ENCODE data around the gene CATSPER1.
"Not testable (repeated sequence)": the region's sequence is repeated elsewhere in the genome, so short reads cannot be mapped to it uniquely, and the experiment has no call there.

CATSPER1 gene

GRCh38 chr11:66020618-66021357 lies 5.5 kb downstream of the CATSPER1 start:
- no peak for DNase-seq

- DNase-seq, result no peak
These were observed 6.1 kb downstream of the CATSPER1 start for GRCh38 chr11:66020212-66020611.

GRCh38 chr11:66017321-66017720 lies 9.0 kb downstream of the CATSPER1 start:
- no peak for DNase-seq

- DNase-seq, result no peak
These were observed 9.5 kb downstream of the CATSPER1 start for GRCh38 chr11:66016793-66017177.

GRCh38 chr11:66015936-66016792 lies 10.1 kb downstream of the CATSPER1 start:
- no peak for DNase-seq

- DNase-seq, result no peak
These were observed 10.8 kb downstream of the CATSPER1 start for GRCh38 chr11:66015454-66015881.

GRCh38 chr11:66014804-66015453 lies 11.3 kb downstream of the CATSPER1 start:
- DNase-seq, result no peak

GRCh38 chr11:66013762-66014100 lies 12.5 kb downstream of the CATSPER1 start:
- DNase-seq, result no peak

- peak in 1 of 58 donors; percentile 9 for DNase-seq
These were observed 13.1 kb downstream of the CATSPER1 start for GRCh38 chr11:66012946-66013761.

GRCh38 chr11:66012371-66012945 lies 13.8 kb downstream of the CATSPER1 start:
- no peak for DNase-seq

GRCh38 chr11:66011785-66012303 lies 14.4 kb downstream of the CATSPER1 start, which contains the start of gene CST6:
Gene CST6, plus strand, starts transcription at chr11:66012008. Its CDS starts 37 bp downstream, at chr11:66012045.
- DNase-seq, result no peak

GRCh38 chr11:66011239-66011784 lies 15.0 kb downstream of the CATSPER1 start:
- DNase-seq, result no peak

- not testable (repeated sequence) for DNase-seq
These were observed 16.2 kb downstream of the CATSPER1 start for GRCh38 chr11:66010036-66010435.

- DNase-seq, result no peak
These were observed 17.7 kb downstream of the CATSPER1 start for GRCh38 chr11:66008468-66009101.

GRCh38 chr11:66008095-66008467 lies 18.2 kb downstream of the CATSPER1 start:
- no peak for DNase-seq

- DNase-seq, result no peak
These were observed 19.1 kb downstream of the CATSPER1 start for GRCh38 chr11:66007201-66007634.

- no peak for DNase-seq
These were observed 19.4 kb downstream of the CATSPER1 start for GRCh38 chr11:66006891-66007176.

GRCh38 chr11:66006134-66006890 lies 20.0 kb downstream of the CATSPER1 start:
- DNase-seq, result no peak

- no peak for DNase-seq
These were observed 22.1 kb downstream of the CATSPER1 start for GRCh38 chr11:66004186-66004585.
